ENCODE results near the gene ATN1.

ATN1 gene

GRCh38 chr12:6950811-6951540 is 23.2 kb downstream of the ATN1 start, which contains the start of gene PTPN6:
Gene PTPN6 (plus strand): TSS chr12:6951356. CDS start chr12:6951513, 157 bp downstream.
- H3K4me3 ChIP-seq (ENCODE audit: low read depth, low read length) = no peak within 1 kb of the TSS
- TF ChIP-seq CTCF (IDR thresholded peaks at IDR 0.05; ENCODE audit: low read depth, low read length) = no peak

GRCh38 chr12:6951551-6952120 is 23.9 kb downstream of the ATN1 start:
- H3K4me3 ChIP-seq (ENCODE audit: low read depth, low read length) = no peak overlapping the region

DNA sequence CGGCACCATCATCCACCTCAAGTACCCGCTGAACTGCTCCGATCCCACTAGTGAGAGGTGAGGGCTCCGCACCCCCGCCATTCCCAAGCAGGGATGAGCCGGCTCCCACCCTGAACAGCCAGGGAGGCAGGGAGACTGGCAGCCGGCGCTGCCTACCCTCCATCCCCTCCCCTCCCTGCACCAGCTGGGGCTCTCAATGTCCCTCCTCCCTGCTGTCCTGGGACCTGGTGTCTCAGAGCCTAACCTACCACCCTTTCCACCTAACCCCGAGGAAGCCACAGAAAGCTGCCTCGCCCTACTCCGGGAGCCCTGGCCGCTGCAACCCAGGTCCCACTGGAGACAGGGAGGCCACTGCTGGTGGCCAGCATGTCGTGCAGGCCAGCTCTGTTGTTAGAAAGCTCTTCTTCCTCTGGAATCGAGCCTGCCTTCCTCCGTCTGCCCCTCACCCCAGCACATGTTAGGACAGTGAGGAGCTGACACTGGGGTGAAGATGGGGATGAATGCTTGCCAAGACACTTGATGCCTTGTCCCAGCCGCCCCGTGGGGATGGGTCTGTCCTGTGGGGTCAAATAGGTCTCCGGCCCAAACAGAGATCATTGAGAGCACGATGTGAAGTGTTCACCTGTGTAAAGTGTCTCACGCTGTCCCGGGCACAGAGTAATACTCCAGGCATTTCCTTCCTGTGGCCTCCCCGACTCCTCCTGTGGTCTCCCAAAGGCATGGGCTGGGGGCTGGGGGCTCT is 24.5 kb downstream of the ATN1 start:
- H3K4me3 ChIP-seq (ENCODE audit: low read depth, low read length) = no peak overlapping the region
- TF ChIP-seq CTCF (IDR thresholded peaks at IDR 0.05; ENCODE audit: low read depth, low read length) = no peak

More at GRCh38 chr12:6951551-6952120, 23.9 kb downstream of the ATN1 start:
- no peak for TF ChIP-seq CTCF (IDR thresholded peaks at IDR 0.05; ENCODE audit: low read depth, low read length)

DNA sequence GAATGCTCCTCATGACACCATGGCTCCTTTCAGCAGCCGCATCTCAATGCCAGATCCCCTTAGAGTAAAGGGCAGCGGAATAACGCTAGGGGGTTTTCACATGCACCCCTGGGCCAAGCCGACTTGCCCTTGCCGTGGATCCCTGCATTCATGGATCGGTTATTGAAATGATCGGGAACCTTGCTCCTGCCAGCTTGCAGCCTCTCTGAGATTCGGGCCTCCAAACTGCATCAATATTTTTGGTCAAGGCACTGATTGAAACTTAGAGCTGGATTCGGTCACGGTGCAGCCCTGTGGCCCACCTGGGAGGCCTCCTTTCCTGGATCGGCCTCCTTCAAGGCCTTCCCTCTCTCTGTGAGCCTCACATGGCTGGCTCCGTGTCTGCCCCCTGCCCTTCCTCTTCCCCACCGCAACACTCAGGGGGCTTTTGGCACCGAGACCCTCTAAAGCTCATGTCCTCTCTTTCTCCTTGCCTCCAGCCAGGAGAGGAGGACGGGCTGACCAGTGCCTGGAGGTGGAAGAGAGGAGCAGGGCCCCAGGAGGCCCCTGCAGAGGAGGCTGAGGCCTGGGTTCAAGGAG is 25.2 kb downstream of the ATN1 start:
- H3K4me3 ChIP-seq (ENCODE audit: low read depth, low read length) = no peak overlapping the region
- TF ChIP-seq CTCF (IDR thresholded peaks at IDR 0.05; ENCODE audit: low read depth, low read length) = no peak

GRCh38 chr12:6953442-6954315 is 25.9 kb downstream of the ATN1 start:
- H3K4me3 ChIP-seq (ENCODE audit: low read depth, low read length) = no peak overlapping the region
- no peak for TF ChIP-seq CTCF (IDR thresholded peaks at IDR 0.05; ENCODE audit: low read depth, low read length)

DNA sequence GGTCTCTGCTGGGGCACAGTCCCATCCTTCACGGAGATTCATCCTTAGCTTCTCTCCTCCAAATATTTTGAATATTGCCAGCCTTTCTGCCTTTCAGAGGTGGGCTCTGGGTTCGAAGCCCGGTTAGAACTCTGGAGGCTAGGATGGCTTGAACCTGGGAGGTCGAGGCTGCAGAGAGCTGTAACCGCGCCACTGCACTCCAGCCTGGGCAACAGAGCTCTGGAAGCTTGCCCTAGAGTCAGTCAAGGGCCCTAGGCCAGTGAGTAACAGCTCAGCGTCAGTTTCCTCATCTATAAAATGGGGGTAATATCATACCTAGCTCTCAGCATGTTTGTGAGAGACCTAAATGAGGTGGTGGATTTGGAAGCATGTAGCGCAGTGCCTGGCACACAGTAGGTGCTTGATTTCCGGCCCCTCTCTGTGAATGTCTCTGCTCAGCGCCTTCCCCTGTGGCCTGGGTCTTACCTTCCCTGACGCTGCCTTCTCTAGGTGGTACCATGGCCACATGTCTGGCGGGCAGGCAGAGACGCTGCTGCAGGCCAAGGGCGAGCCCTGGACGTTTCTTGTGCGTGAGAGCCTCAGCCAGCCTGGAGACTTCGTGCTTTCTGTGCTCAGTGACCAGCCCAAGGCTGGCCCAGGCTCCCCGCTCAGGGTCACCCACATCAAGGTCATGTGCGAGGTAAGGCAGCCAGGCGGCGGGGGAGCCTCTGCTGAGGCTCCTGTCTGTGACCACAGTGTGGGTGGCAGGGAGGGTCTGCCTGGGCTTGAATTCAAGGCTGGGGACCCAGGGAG is 26.8 kb downstream of the ATN1 start:
- no peak overlapping the region for H3K4me3 ChIP-seq (ENCODE audit: low read depth, low read length)
- no peak for TF ChIP-seq CTCF (IDR thresholded peaks at IDR 0.05; ENCODE audit: low read depth, low read length)

All from WI38 (cell line).